ENCODE data around the gene TBRG1.
"Not testable (repeated sequence)": the region's sequence is repeated elsewhere in the genome, so short reads cannot be mapped to it uniquely, and the experiment has no call there.

The TBRG1 gene

GRCh38 chr11:124600621-124601320 lies 21.9 kb upstream of the TBRG1 start:
- no peak for TF ChIP-seq CTCF (IDR thresholded peaks at IDR 0.05; ENCODE audit: insufficient read depth, low read depth, low read length, missing control alignments)

GRCh38 chr11:124602193-124602592 lies 20.5 kb upstream of the TBRG1 start:
- no peak for DNase-seq (ENCODE audit: low read depth)
- TF ChIP-seq CTCF (IDR thresholded peaks at IDR 0.05; ENCODE audit: insufficient read depth, low read depth, low read length, missing control alignments), result no peak
- H3K4me3 ChIP-seq (ENCODE audit: low read depth, low read length), result no peak overlapping the region

More at GRCh38 chr11:124600621-124601320, 21.9 kb upstream of the TBRG1 start:
- no peak overlapping the region for H3K4me3 ChIP-seq (ENCODE audit: low read depth, low read length)
- DNase-seq (ENCODE audit: low read depth), result no peak

- DNase-seq (ENCODE audit: low read depth); H3K4me3 ChIP-seq (ENCODE audit: low read depth, low read length): not testable (repeated sequence)
Observed at GRCh38 chr11:124602723-124603122, 19.9 kb upstream of the TBRG1 start.

- H3K4me3 ChIP-seq (ENCODE audit: low read depth, low read length), result no peak overlapping the region
- TF ChIP-seq CTCF (IDR thresholded peaks at IDR 0.05; ENCODE audit: insufficient read depth, low read depth, low read length, missing control alignments), result no peak
- DNase-seq (ENCODE audit: low read depth), result no peak
Observed at GRCh38 chr11:124605719-124606118, 16.9 kb upstream of the TBRG1 start.

- no peak for TF ChIP-seq CTCF (IDR thresholded peaks at IDR 0.05; ENCODE audit: insufficient read depth, low read depth, low read length, missing control alignments)
- H3K4me3 ChIP-seq (ENCODE audit: low read depth, low read length), result no peak overlapping the region
- no peak for DNase-seq (ENCODE audit: low read depth)
Observed at GRCh38 chr11:124608147-124608546, 14.5 kb upstream of the TBRG1 start.

GRCh38 chr11:124610295-124610694 lies 12.4 kb upstream of the TBRG1 start:
- no peak for DNase-seq (ENCODE audit: low read depth)
- no peak overlapping the region for H3K4me3 ChIP-seq (ENCODE audit: low read depth, low read length)
- no peak for TF ChIP-seq CTCF (IDR thresholded peaks at IDR 0.05; ENCODE audit: insufficient read depth, low read depth, low read length, missing control alignments)

- no peak for DNase-seq (ENCODE audit: low read depth)
- no peak for TF ChIP-seq CTCF (IDR thresholded peaks at IDR 0.05; ENCODE audit: insufficient read depth, low read depth, low read length, missing control alignments)
- no peak within 1 kb of the TSS for H3K4me3 ChIP-seq (ENCODE audit: low read depth, low read length)
Observed at GRCh38 chr11:124611064-124611463, 11.6 kb upstream of the TBRG1 start, which contains the start of gene PANX3. Gene PANX3, plus strand, starts transcription at chr11:124611428. Its CDS starts 129 bp downstream, at chr11:124611557.
